ENCODE data around the gene VCL.
A peak's percentile ranks its signal among the peaks of the same experiment; 100 is the strongest.
"Not testable (repeated sequence)": the region's sequence is repeated elsewhere in the genome, so short reads cannot be mapped to it uniquely, and the experiment has no call there.

The VCL gene

GRCh38 chr10:73997787-73998622 is at the start of gene VCL:
Gene VCL, plus strand, starts transcription at chr10:73998116. Its CDS starts 92 bp downstream, at chr10:73998208.
- peak; percentile 97 for DNase-seq

GRCh38 chr10:73948947-73949633 is 48.8 kb upstream of the VCL start:
- no peak for DNase-seq

- no peak for DNase-seq
These were observed 47.6 kb upstream of the VCL start for GRCh38 chr10:73950155-73950948.

- no peak for DNase-seq
These were observed 44.3 kb upstream of the VCL start for GRCh38 chr10:73953665-73954064.

GRCh38 chr10:73954737-73955136 is 43.2 kb upstream of the VCL start:
- DNase-seq = no peak

DNA sequence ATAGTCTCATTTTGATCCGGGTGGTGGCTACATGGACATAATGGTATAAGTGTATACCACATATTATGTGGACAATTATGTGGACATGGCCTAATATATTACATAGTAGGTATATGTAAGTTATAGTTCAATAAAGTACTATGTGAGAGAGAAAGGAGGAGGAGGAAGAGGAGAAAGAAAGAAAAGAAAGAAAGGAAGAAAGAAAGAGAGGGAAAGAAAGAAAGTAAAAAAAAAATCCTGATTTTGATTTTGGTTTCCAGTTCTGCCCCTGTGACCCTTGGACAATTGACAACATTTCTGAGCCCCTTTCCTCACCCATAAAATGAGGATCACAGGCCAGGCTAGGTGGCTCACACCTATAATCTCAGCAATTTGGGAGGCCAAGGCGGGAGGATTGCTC is 42.2 kb upstream of the VCL start:
- DNase-seq = no peak

DNA sequence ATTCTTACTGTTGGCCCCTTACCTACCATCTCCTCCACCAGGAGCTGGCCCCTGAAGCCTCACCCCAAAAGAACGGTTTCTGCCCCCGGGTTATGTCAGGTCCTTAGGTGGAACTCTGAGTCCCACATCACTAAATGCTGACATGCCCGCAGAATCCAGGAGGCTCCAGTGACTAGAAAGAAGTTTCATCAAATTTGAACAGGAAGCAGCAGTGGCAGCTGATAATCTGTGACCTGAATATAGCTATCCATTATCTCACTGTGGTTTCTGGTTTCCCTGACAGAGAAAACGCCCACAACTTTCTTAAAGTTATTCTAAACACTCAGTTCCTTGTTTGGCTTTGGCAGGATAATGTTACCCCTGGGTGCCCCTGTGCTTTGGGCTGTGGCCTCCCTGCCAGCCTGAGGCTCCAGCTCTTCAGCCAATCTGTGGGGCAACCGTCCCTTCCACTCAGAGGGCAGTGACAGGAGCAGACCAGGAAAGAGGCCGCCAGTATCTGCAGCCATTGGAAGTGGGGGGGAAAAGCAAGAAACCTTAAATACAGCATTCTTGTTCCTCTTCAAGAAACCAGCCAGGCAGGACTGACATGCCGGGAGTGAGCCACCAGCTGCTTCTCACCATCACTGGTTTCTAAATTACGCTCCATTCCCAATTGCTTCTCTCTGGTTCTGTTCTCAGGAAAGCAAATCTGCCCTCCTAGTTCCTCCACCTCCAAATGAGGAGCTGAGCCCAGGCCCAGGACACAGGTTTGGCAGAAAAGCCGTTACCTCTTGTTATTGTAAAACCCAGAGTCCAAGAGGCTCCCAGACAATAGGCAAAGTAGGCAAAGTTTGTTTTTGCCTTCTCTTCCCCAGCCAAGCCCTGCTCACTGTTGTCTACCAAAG is 41.2 kb upstream of the VCL start:
- no peak for DNase-seq

- no peak for DNase-seq
These were observed 38.3 kb upstream of the VCL start for GRCh38 chr10:73959484-73960243.

DNA sequence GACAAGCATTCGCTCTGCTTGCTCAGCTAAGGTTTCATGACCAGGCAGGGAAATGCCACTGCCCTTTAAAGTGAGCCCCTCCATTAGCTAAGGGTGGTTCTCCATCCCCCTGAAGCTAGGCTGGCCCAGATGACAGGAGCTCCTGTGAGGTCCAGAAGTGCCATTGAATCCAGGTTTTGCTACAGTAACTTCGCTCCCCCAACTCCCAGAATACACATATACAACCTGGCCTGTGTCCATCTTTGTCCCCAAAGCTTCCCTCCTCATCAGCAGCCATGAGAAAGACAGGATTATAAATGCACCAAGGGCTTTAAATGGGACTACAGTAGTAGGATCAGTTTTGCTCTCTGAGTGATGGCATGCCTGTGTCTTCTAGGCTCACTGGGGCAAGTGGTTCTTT is 35.5 kb upstream of the VCL start:
- DNase-seq = no peak

DNA sequence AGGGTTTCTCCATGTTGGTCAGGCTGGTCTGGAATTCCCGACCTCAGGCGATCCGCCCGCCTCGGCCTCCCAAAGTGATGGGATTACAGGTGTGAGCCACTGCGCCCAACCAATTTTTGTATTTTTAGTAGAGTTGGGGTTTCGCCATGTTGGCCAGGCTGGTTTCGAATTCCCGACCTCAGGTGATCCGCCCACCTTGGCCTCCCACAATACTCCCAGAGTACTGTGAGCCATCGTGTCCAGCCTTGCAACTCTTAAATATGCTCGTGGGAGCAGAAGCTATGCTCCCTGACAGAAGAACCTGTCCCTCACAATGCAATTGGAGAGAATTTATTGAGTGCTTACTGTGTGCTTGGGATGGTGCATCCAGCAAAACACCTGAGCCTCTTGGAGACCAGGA is 34.4 kb upstream of the VCL start:
- DNase-seq = not testable (repeated sequence)

GRCh38 chr10:73964743-73965142 is 33.2 kb upstream of the VCL start:
- DNase-seq = no peak

DNA sequence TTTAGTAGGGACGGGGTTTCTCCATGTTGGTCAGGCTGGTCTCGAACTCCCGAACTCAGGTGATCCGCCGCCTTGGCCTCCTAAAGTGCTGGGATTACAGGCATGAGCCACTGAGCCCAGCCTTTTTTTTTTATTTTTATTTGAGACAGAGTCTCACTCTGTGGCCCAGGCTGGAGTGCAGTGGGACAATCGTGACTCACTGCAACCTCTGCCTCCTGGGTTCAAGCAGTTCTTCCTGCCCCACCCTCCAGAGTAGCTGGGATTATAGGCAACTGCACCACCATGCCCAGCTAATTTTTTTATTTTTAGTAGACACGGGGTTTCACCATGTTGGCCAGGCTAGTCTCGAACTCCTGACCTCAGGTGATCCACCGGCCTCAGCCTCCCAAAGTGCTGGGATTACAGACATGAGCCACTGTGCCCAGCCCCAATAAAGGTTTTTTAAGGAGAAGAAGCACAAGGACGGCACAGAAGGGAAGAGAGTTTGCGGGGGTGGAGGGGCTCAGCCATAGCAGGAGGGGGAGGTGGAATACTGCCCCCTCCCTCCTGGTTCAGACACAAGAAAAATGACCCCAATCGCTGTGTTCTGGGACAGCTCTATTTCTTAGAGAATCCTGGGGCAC is 32.5 kb upstream of the VCL start:
- DNase-seq = not testable (repeated sequence)

DNA sequence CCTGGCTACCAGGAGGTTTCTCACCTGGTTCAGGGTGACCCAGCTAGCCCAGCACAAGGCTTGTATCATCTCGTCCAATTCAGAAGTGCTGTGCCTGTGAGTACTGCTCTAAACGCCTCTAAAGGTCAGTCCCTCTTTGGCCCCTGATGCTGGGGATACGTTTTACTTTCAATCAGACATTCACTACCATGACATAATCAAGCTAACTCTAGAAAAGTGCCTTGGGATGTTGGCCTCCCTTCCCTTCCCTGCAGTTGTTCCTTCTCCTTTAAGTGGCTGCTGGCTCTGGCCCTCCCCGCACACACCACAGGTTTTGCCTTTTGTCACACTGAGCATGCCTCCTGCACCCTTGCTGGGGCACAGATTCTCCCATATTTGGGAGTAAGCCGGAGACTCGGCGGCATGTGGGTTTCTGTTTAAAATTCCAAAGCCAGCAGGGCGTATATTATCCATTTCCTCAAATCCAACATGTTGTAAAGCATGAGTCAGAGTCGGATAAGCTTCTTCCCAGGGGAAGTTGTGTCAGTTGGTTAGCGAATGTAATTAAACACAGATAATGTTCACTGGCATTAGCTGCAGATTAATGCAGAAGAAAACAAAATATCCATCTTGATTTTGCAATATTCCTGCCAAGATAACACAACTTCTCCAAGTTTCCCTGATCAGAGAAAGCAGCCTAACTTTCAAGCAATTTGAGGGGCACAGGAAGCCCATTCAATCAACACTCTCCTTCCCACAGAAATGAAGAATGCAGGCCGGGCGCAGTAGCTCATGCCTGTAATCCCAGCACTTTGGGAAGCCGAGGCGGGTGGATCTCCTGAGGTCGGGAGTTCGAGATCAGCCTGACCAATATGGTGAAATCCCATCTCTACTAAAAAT is 31.8 kb upstream of the VCL start:
- peak; percentile 51 for DNase-seq

- DNase-seq = no peak
These were observed 30.9 kb upstream of the VCL start for GRCh38 chr10:73967022-73967429.

- DNase-seq = no peak
These were observed 30.4 kb upstream of the VCL start for GRCh38 chr10:73967544-73967943.

- DNase-seq = peak; percentile 14
These were observed 29.8 kb upstream of the VCL start for GRCh38 chr10:73968098-73968521.

- DNase-seq = no peak
These were observed 28.6 kb upstream of the VCL start for GRCh38 chr10:73969224-73969841.

- DNase-seq = no peak
These were observed 27.1 kb upstream of the VCL start for GRCh38 chr10:73970845-73971244.

GRCh38 chr10:73971636-73972354 is 26.1 kb upstream of the VCL start:
- DNase-seq = no peak
